Ovary (tissue), 3 donors: Measurements from ENCODE around the gene HIRIP3.

Source experiments
- CTCF ChIP-seq, 3 donors: fragments of 450-650 bp in 2 of 3; fragments of 200-600 bp in 1 of 3; IDR thresholded peaks; one replicate each; pipeline versions ENCODE4 v1.5.1 to v1.8.0; 2016 to 2022; ENCODE audit warnings: antibody characterized with exemption in 3 of 3, mild to moderate bottlenecking in 1 of 3
- EP300 ChIP-seq: sonication (generic); formaldehyde crosslinking; IDR thresholded peaks from one replicate; pipeline ENCODE4 v1.6.1; 2017; ENCODE audit warnings: antibody characterized with exemption
- POLR2A ChIP-seq: fragments of 450-650 bp; IDR thresholded peaks from one replicate; pipeline ENCODE4 v1.6.1; 2017; ENCODE audit warnings: antibody characterized with exemption, mild to moderate bottlenecking, moderate library complexity
- donor health status: DM: no; HTN: no; CAD: no.

- TF ChIP-seq POLR2A: no peak
- TF ChIP-seq EP300: no peak
- no peak for TF ChIP-seq CTCF (IDR thresholded peaks at IDR 0.05)
Observed at GRCh38 chr16:30010844-30011713, 15.7 kb upstream of the HIRIP3 start, which contains the start of gene DOC2A.
